RWPE1 (cell line): ENCODE data around the gene GPATCH1.

Experiments used
- CTCF ChIA-PET: fragments of 350-600 bp; sonication (Branson Sonifier 250); formaldehyde crosslinking; extraction: SDS; loops from one replicate; lab custom pipeline; 2021; lab: Yijun Ruan, JAX
- POLR2A ChIA-PET: fragments of 400-600 bp; formaldehyde crosslinking; extraction: SDS; loops from one replicate; lab custom pipeline; 2020; ENCODE audit warnings: antibody characterized with exemption; ENCODE audit not compliant: low non-redundant PET; lab: Yijun Ruan, JAX
- DNase-seq: peaks from one replicate; pipeline ENCODE4 v3.0.0; 2012; ENCODE audit warnings: low spot score
- H3K27ac ChIP-seq: fragments of 450-650 bp; 2 replicates; pipeline ENCODE4 v1.5.1; 2017
- CTCF ChIP-seq: fragments of 450-650 bp; conservative IDR thresholded peaks from 2 replicates; pipeline ENCODE4 v1.5.1; 2017; ENCODE audit warnings: low read depth, mild to moderate bottlenecking

The GPATCH1 gene

GRCh38 chr19:33064458-33064791 is 16.6 kb upstream of the GPATCH1 start:
- peak overlapping the region; percentile 37 for H3K27ac ChIP-seq
- no peak for TF ChIP-seq CTCF

GRCh38 chr19:33064792-33065550 is 16.0 kb upstream of the GPATCH1 start, which contains the start of gene RHPN2:
Gene RHPN2, minus strand, starts transcription at chr19:33064888. Its CDS starts 36 bp downstream, at chr19:33064852.
- peak; percentile 74 for DNase-seq
- ChIA-PET CTCF (no interaction called here), POLR2A (no interaction called here)
- TF ChIP-seq CTCF, result no peak
- peak within 1 kb of the TSS; percentile 37 for H3K27ac ChIP-seq

More at GRCh38 chr19:33064458-33064791, 16.6 kb upstream of the GPATCH1 start:
- DNase-seq, result peak; percentile 24
- ChIA-PET CTCF (no interaction called here), POLR2A (no interaction called here)

- CTCF ChIA-PET, result no interaction called here
- no peak overlapping the region for H3K27ac ChIP-seq
- no peak for TF ChIP-seq CTCF
- no peak for DNase-seq
- POLR2A ChIA-PET, result no interaction called here
Measured at GRCh38 chr19:33066543-33066942, 14.4 kb upstream of the GPATCH1 start.

GRCh38 chr19:33067121-33067520 is 13.9 kb upstream of the GPATCH1 start:
- ChIA-PET CTCF (no interaction called here), POLR2A (no interaction called here)
- no peak for DNase-seq
- no peak for TF ChIP-seq CTCF
- no peak overlapping the region for H3K27ac ChIP-seq

- ChIA-PET POLR2A (no interaction called here), CTCF (no interaction called here)
- no peak overlapping the region for H3K27ac ChIP-seq
- DNase-seq, result no peak
- no peak for TF ChIP-seq CTCF
Measured at GRCh38 chr19:33071887-33072286, 9.1 kb upstream of the GPATCH1 start.

- no peak overlapping the region for H3K27ac ChIP-seq
- no peak for DNase-seq
- ChIA-PET POLR2A (no interaction called here), CTCF (no interaction called here)
- no peak for TF ChIP-seq CTCF
Measured at GRCh38 chr19:33075519-33075918, 5.5 kb upstream of the GPATCH1 start.
